ENCODE measurements around the gene KLKB1. TPM values are rescaled to one million over a fixed set of nuclear protein-coding genes. Genes with fewer than 3 reads are reported as not detected.
"Not testable (repeated sequence)": the region's sequence is repeated elsewhere in the genome, so short reads cannot be mapped to it uniquely, and the experiment has no call there.

Gene KLKB1
- total and polyA plus RNA-seq, 2 donors (not counting 3 experiments of a cell fraction or from before 2014, with no cell fraction given) = not detected

DNA sequence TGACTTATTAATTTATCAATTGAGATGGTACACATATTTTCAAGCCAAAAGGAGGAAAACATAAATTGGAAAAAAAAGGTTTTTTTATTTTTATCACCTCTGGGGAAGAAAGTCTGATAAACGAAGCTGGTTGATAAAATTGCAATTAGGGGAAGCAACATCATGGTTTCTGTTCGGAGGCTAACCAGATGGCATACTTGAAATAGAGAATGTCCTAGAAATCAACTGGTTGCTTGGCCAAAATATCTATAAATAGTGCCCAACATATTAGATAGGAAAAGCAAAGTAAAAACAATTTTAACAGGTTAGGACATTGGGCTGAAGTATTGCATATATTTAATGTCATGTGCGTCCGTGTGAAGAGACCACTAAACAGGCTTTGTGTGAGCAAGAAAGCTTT, 14.3 kb downstream of the KLKB1 start:
- BruUV-seq (replicated peaks) = no TSS peak
- intact Hi-C loops (cut with micrococcal nuclease) = no loop called here
- Histone ChIP-seq H3K79me2 (ENCODE audit: control insufficient read depth, insufficient read depth, low read length) (no peaks in the 10 kb centered on the region), H3K4me3 (replicated peaks in 1 of 3; ENCODE audit: insufficient read depth in 1 of 3, low read depth in 1 of 3, low read length in 3 of 3) (no peak overlapping the region), H3K36me3 (ENCODE audit: control insufficient read depth in 2 of 2, extremely low read depth in 1 of 2, insufficient read depth in 2 of 2, low read length in 2 of 2) (no peaks in the 10 kb centered on the region), H2AFZ (ENCODE audit: low read depth, low read length) (no peak overlapping the region), H3K4me1 (ENCODE audit: control insufficient read depth, extremely low read depth, insufficient read depth, low read length) (no peaks in the 10 kb centered on the region), H3K9ac (replicated peaks; ENCODE audit: extremely low read depth, insufficient read depth, low read length) (no peak overlapping the region), H3K27me3 (ENCODE audit: control insufficient read depth in 2 of 2, insufficient read depth in 2 of 2, low read length in 2 of 2) (no peaks in the 10 kb centered on the region), H3K9me3 (replicated peaks; ENCODE audit: control insufficient read depth, insufficient read depth, low read length) (no peaks in the 10 kb centered on the region), H3K4me2 (ENCODE audit: insufficient read depth, low read length) (no peak overlapping the region), H4K20me1 (replicated peaks; ENCODE audit: control insufficient read depth, extremely low read depth, insufficient read depth, low read length) (no peaks in the 10 kb centered on the region), H3K9me1 (replicated peaks; ENCODE audit: control insufficient read depth, extremely low read depth, insufficient read depth, low read length) (no peaks in the 10 kb centered on the region), H3K27ac (ENCODE audit: insufficient read depth, low read depth, low read length) (no peak overlapping the region)
- ChIA-PET POLR2A (no interaction called here), CTCF (no interaction called here)
- DNase-seq (ENCODE audit: low read depth, low spot score) (no peak), FAIRE-seq (no peak)
- dilution Hi-C loops (cut with MboI; ENCODE audit: extremely low pct_ligation_motif_present, low sequenced_read_pairs) = no loop called here
- TF ChIP-seq EZH2 (IDR thresholded peaks at IDR 0.05; ENCODE audit: borderline replicate concordance, low read depth, low read length, severe bottlenecking) (no peak), POLR2AphosphoS5 (IDR thresholded peaks at IDR 0.05; ENCODE audit: insufficient read depth, low read depth, low read length) (no peak), FOS (IDR thresholded peaks at IDR 0.05; ENCODE audit: borderline replicate concordance, insufficient read depth, low read length) (no peak), MYC (IDR thresholded peaks at IDR 0.05; ENCODE audit: low read depth, low read length) (no peak), GATA2 (IDR thresholded peaks at IDR 0.05; ENCODE audit: insufficient read depth, insufficient read length, low read depth, low read length) (no peak), JUN (IDR thresholded peaks at IDR 0.05; ENCODE audit: borderline replicate concordance, insufficient read depth, insufficient read length, low read depth) (no peak)
- TF ChIP-seq, protein P1, sequence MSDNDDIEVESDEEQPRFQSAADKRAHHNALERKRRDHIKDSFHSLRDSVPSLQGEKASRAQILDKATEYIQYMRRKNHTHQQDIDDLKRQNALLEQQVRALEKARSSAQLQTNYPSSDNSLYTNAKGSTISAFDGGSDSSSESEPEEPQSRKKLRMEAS (IDR thresholded peaks at IDR 0.05; ENCODE audit: insufficient read depth, insufficient read length) = no peak
- TF ChIP-seq, protein P2, sequence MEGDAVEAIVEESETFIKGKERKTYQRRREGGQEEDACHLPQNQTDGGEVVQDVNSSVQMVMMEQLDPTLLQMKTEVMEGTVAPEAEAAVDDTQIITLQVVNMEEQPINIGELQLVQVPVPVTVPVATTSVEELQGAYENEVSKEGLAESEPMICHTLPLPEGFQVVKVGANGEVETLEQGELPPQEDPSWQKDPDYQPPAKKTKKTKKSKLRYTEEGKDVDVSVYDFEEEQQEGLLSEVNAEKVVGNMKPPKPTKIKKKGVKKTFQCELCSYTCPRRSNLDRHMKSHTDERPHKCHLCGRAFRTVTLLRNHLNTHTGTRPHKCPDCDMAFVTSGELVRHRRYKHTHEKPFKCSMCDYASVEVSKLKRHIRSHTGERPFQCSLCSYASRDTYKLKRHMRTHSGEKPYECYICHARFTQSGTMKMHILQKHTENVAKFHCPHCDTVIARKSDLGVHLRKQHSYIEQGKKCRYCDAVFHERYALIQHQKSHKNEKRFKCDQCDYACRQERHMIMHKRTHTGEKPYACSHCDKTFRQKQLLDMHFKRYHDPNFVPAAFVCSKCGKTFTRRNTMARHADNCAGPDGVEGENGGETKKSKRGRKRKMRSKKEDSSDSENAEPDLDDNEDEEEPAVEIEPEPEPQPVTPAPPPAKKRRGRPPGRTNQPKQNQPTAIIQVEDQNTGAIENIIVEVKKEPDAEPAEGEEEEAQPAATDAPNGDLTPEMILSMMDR (IDR thresholded peaks at IDR 0.05; ENCODE audit: extremely low read depth in 1 of 2, insufficient read depth in 1 of 2, low read depth in 1 of 2, low read length in 2 of 2) = no peak

DNA sequence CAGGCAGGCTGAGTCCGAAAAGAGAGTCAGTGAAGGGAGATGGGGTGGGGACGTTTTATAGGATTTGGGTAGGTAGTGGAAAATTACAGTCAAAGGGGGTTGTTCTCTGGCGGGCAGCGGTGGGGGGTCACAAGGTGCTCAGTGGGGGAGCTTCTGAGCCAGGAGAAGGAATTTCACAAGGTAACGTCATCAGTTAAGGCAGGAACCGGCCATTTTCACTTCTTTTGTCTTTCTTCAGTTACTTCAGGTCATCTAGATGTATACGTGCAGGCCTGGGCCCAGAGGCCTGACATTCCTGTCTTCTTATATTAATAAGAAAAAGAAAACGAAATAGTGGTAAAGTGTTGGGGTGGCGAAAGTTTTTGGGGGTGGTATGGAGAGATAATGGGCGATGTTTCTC, 14.7 kb downstream of the KLKB1 start:
- dilution Hi-C loops (cut with MboI; ENCODE audit: extremely low pct_ligation_motif_present, low sequenced_read_pairs); DNase-seq (ENCODE audit: low read depth, low spot score): not testable (repeated sequence)

More for the DNA sequence above, 14.7 kb downstream of the KLKB1 start:
- H3K9me3 ChIP-seq (replicated peaks; ENCODE audit: control insufficient read depth, insufficient read depth, low read length); H3K4me2 ChIP-seq (ENCODE audit: insufficient read depth, low read length); BruUV-seq (replicated peaks); H4K20me1 ChIP-seq (replicated peaks; ENCODE audit: control insufficient read depth, extremely low read depth, insufficient read depth, low read length); H3K4me1 ChIP-seq (ENCODE audit: control insufficient read depth, extremely low read depth, insufficient read depth, low read length); H2AFZ ChIP-seq (ENCODE audit: low read depth, low read length); H3K36me3 ChIP-seq (ENCODE audit: control insufficient read depth in 2 of 2, extremely low read depth in 1 of 2, insufficient read depth in 2 of 2, low read length in 2 of 2); POLR2A ChIA-PET; H3K27ac ChIP-seq (ENCODE audit: insufficient read depth, low read depth, low read length); H3K9ac ChIP-seq (replicated peaks; ENCODE audit: extremely low read depth, insufficient read depth, low read length); H3K4me3 ChIP-seq (replicated peaks in 1 of 3; ENCODE audit: insufficient read depth in 1 of 3, low read depth in 1 of 3, low read length in 3 of 3); H3K9me1 ChIP-seq (replicated peaks; ENCODE audit: control insufficient read depth, extremely low read depth, insufficient read depth, low read length); H3K79me2 ChIP-seq (ENCODE audit: control insufficient read depth, insufficient read depth, low read length); CTCF ChIA-PET; H3K27me3 ChIP-seq (ENCODE audit: control insufficient read depth in 2 of 2, insufficient read depth in 2 of 2, low read length in 2 of 2); intact Hi-C loops (cut with micrococcal nuclease); FAIRE-seq: not testable (repeated sequence)

Data from endothelial cell of umbilical vein (primary cell).